Karpas-422 (cell line): ENCODE results near the gene RPL36. TPM values are rescaled to one million over a fixed set of nuclear protein-coding genes. Genes with fewer than 3 reads are reported as not detected.

Experiments used
- DNase-seq: peaks from one replicate; pipeline ENCODE4 v3.0.0-alpha.2; 2015
- H2AFZ ChIP-seq: fragments of 200-600 bp; sonication (generic); 2 replicates; pipeline ENCODE4 v1.6.1; 2014; ENCODE audit warnings: antibody characterized with exemption, low read length, mixed read lengths
- H3K27ac ChIP-seq: fragments of 200-600 bp; sonication (generic); 2 replicates; pipeline ENCODE4 v1.5.1; 2014; ENCODE audit warnings: mild to moderate bottlenecking, low read length, moderate library complexity
- H3K27me3 ChIP-seq: fragments of 200-600 bp; sonication (generic); 2 replicates; pipeline ENCODE4 v1.6.1; 2014; ENCODE audit warnings: low read length, mixed read lengths
- H3K36me3 ChIP-seq: fragments of 200-600 bp; sonication (generic); 2 replicates; pipeline ENCODE4 v1.6.1; 2014; ENCODE audit warnings: low read length, mixed read lengths; ENCODE audit not compliant: insufficient read depth
- H3K4me1 ChIP-seq: fragments of 200-600 bp; sonication (generic); 2 replicates; pipeline ENCODE4 v1.6.1; 2014; ENCODE audit warnings: mild to moderate bottlenecking, low read length, mixed read lengths
- H3K4me2 ChIP-seq: fragments of 200-600 bp; sonication (generic); 2 replicates; pipeline ENCODE4 v1.6.1; 2014; ENCODE audit warnings: low read length, low read depth, mild to moderate bottlenecking; ENCODE audit not compliant: poor library complexity, severe bottlenecking
- H3K4me3 ChIP-seq: fragments of 200-600 bp; sonication (generic); 2 replicates; pipeline ENCODE4 v1.5.1; 2014; ENCODE audit warnings: mild to moderate bottlenecking, antibody characterized with exemption, low read length, mixed read lengths
- H3K79me2 ChIP-seq: fragments of 200-600 bp; sonication (generic); 2 replicates; pipeline ENCODE4 v1.6.1; 2014; ENCODE audit warnings: mild to moderate bottlenecking, low read length, mixed read lengths
- H3K9ac ChIP-seq: fragments of 200-600 bp; sonication (generic); 2 replicates; pipeline ENCODE4 v1.6.0; 2014; ENCODE audit warnings: low read length
- H3K9me2 ChIP-seq: fragments of 200-600 bp; sonication (generic), shearing (Covaris generic); replicated peaks from 2 replicates; pipeline ENCODE4 v1.6.0; 2014; ENCODE audit warnings: mild to moderate bottlenecking, low read length, moderate library complexity; ENCODE audit not compliant: insufficient read depth
- H3K9me3 ChIP-seq: fragments of 300-700, 200-600 bp; sonication (generic); 2 replicates; pipeline ENCODE4 v1.6.1; 2014; ENCODE audit warnings: low read length, mixed read lengths
- H4K20me1 ChIP-seq: fragments of 200-600 bp; sonication (generic); 2 replicates; pipeline ENCODE4 v1.6.1; 2014; ENCODE audit warnings: mild to moderate bottlenecking, antibody characterized with exemption, low read length, low read depth; ENCODE audit not compliant: insufficient read depth
- total RNA-seq: library from RNA; depleted of rRNA; stranded (reverse); fragments of >200 nt; shearing (Covaris generic); gene quantifications from 2 replicates; pipeline ENCODE4 v1.2.3, GENCODE V29; 2014; ENCODE audit warnings: low replicate concordance

Gene RPL36
- total RNA-seq, 1 experiment from 2014 or later = 3,189 TPM

DNA sequence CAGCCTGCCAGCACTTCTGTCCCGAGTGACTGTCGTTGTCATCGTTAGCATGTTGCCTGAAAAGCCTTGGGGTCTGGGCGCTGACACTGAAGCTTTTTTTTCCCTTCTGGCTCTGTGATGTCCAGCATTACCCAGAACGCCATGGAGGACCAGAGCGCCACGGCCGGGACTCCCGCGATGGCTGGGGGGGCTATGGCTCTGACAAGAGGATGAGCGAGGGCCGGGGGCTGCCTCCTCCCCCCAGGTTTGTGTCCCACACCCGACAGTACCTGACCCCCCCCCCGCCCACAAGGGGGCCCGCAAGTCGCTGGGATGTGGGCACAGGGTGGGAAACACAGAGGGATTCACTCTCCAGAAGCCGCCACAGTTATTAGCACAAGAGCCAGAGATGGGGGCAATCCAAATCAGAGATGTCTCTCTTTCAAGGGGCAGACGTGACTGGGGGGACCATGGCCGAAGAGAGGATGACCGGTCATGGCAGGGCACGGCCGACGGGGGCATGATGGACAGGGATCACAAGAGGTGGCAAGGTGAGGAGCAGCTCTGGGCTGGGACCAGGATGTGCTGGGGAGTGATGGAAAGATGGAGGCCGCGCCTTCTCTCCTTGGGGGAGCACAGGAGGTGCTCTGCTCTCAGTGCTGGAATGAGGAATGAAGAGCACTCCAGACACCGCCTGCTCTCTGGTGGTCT is 23.0 kb upstream of the RPL36 start:
- no peak overlapping the region for H3K9ac ChIP-seq
- H3K4me3 ChIP-seq = no peak overlapping the region
- H3K27ac ChIP-seq = no peak overlapping the region
- H3K9me3 ChIP-seq = no peaks in the 10 kb centered on the region
- no peaks in the 10 kb centered on the region for H3K27me3 ChIP-seq
- H3K79me2 ChIP-seq = peaks cover 7% of the 10 kb centered on the region; the same call in 1 of the 2 replicates
- DNase-seq = no peak
- H4K20me1 ChIP-seq = peaks cover 10% of the 10 kb centered on the region; the same call in 1 of the 2 replicates
- no peaks in the 10 kb centered on the region for H3K4me1 ChIP-seq
- no peak overlapping the region for H3K4me2 ChIP-seq
- no peaks in the 10 kb centered on the region for H3K9me2 ChIP-seq
- peaks cover 59% of the 10 kb centered on the region for H3K36me3 ChIP-seq
- H2AFZ ChIP-seq = no peak overlapping the region

DNA sequence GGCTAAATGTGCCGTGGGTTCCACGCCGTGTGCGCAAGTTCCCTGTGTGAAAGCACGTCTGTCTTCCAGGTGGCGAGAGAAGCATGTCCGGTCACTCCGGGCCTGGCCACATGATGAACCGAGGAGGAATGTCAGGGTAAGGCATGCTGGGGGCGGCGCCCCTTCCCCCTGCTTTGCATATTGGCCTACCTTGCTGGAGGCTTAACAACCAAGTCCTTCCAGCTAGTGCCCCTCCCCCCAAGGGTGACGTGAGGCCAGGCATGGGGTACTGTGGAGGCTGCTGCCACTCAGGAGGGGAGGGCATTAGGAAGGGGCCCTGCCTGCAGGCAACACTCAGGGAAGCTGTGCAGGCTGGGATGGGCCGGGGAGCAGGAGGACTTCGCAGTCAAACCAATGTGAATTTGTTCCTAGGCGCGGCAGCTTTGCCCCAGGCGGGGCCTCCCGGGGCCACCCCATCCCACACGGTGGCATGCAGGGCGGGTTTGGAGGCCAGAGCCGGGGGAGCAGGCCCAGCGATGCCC is 22.3 kb upstream of the RPL36 start:
- Histone ChIP-seq H3K36me3 (peaks cover 59% of the 10 kb centered on the region), H3K27ac (no peak overlapping the region), H3K9me2 (no peaks in the 10 kb centered on the region), H3K9ac (no peak overlapping the region), H3K4me2 (no peak overlapping the region), H3K4me1 (no peaks in the 10 kb centered on the region), H3K27me3 (no peaks in the 10 kb centered on the region), H3K9me3 (no peaks in the 10 kb centered on the region), H3K4me3 (no peak overlapping the region), H3K79me2 (peaks cover 7% of the 10 kb centered on the region; the same call in 1 of the 2 replicates), H4K20me1 (peaks cover 10% of the 10 kb centered on the region; the same call in 1 of the 2 replicates), H2AFZ (no peak overlapping the region)
- DNase-seq = no peak

DNA sequence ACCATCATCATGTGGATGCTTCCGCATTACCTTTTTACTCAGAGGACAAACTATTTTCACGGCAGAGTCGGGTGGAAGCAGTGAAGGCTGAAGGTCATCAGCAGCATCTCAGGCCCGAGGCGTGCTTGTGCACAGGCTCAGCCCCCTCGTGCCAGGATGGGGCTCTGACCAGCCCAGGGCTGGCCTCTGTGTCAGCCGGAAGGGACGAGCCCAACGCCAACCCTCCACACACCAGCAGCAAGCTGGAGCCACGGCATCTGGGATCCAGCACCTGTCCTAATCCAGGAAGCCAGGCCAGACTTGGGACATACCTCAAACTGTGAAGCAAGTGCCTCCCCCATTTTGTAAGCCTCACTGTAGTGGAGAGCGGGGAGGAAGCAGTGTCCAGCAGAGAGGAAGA is 20.9 kb upstream of the RPL36 start:
- Histone ChIP-seq H3K9me3 (no peaks in the 10 kb centered on the region), H2AFZ (no peak overlapping the region), H3K36me3 (peaks cover 50% of the 10 kb centered on the region), H3K4me1 (no peaks in the 10 kb centered on the region), H3K9me2 (no peaks in the 10 kb centered on the region), H3K4me3 (no peak overlapping the region), H3K9ac (no peak overlapping the region), H3K79me2 (0 out of 2 replicates have a peak, but pooled peaks cover 4% of the 10 kb centered on the region), H3K27ac (no peak overlapping the region), H3K27me3 (no peaks in the 10 kb centered on the region), H4K20me1 (peaks cover 4% of the 10 kb centered on the region; the same call in 1 of the 2 replicates), H3K4me2 (no peak overlapping the region)
- DNase-seq = no peak

DNA sequence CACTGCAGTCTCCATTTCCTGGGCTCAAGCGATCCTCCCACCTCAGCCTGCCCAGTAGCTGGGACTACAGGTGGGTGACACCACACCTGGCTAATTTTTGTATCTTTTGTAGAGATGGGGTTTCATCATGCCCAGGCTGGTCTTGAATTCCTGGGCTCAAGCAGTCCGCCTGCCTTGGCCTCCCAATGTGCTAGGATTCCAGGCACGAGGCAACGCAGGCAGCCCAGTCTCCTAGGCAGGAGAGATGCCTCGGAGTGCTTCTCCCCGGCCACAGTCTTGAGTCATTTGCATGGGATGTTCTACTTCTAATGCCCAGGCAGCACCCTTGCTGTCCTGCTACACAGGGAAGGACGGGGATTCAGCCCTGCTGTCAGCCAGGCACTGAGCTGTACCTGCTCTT is 18.5 kb upstream of the RPL36 start:
- Histone ChIP-seq H3K9ac (no peak overlapping the region), H3K4me2 (no peak overlapping the region), H3K79me2 (0 out of 2 replicates have a peak, but pooled peaks cover 4% of the 10 kb centered on the region), H3K27ac (no peak overlapping the region), H3K27me3 (no peaks in the 10 kb centered on the region), H3K9me3 (no peaks in the 10 kb centered on the region), H2AFZ (no peak overlapping the region), H3K36me3 (peaks cover 29% of the 10 kb centered on the region), H3K9me2 (no peaks in the 10 kb centered on the region), H4K20me1 (peaks cover 4% of the 10 kb centered on the region; the same call in 1 of the 2 replicates), H3K4me3 (no peak overlapping the region), H3K4me1 (no peaks in the 10 kb centered on the region)
- no peak for DNase-seq

DNA sequence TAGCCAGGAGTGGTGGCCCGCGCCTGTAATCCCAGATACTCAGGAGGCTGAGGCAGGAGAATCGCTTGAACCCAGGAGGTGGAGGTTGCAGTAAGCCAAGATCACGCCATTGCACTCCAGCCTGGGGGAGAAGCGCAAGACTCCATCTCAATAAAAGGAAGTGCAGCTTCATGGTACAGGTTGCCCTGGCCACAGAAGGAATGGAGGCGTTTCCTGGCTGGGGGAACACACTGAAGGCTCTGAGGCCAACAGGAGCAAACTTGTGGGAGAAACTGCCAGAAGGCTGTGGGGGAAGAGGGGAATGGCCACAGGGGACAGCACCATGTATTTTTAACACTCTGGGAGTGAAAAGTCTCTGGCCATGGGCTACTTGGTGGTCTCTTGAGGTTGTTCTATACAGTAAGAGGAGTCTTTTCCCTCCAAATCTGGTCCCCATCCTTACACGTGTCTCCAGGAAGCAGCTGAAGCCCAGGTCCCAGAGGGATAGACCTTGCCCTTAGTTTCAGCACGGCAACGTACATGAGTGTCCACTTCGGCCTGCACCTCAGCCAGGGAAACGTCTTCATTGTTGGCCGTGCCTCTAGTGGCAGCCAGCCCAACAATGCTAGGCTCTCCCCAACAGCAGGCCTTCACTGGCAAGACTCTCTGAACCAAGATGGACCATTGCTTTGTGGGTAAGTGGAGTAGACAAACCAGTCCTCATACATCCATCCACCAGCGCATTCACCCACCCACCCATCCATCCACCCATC is 17.2 kb upstream of the RPL36 start:
- H3K4me3 ChIP-seq = no peak overlapping the region
- no peaks in the 10 kb centered on the region for H3K9me3 ChIP-seq
- no peaks in the 10 kb centered on the region for H3K27me3 ChIP-seq
- peaks cover 18% of the 10 kb centered on the region for H3K36me3 ChIP-seq
- H3K4me1 ChIP-seq = no peaks in the 10 kb centered on the region
- H3K9me2 ChIP-seq = no peaks in the 10 kb centered on the region
- no peaks in the 10 kb centered on the region for H4K20me1 ChIP-seq
- DNase-seq = no peak
- no peak overlapping the region for H3K4me2 ChIP-seq
- H3K9ac ChIP-seq = no peak overlapping the region
- H3K79me2 ChIP-seq = no peaks in the 10 kb centered on the region
- no peak overlapping the region for H2AFZ ChIP-seq
- H3K27ac ChIP-seq = no peak overlapping the region

DNA sequence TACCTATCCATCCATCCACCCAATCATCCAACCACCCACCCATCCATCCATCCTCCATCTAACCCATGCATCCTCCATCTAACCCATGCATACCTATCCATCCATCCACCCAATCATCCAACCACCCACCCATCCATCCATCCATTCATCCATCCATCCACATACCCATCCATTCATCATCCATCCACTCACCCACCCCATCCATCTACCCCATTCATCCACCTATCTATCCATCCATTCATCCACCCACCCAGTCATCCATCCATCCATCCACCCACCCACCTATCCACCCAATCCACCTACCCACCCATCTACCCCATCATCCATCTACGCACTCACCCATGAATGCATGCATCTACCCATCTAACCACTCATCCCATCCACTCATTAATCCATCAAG is 16.3 kb upstream of the RPL36 start:
- Histone ChIP-seq H3K4me2 (no peak overlapping the region), H3K36me3 (peaks cover 17% of the 10 kb centered on the region), H3K27me3 (no peaks in the 10 kb centered on the region)

DNA sequence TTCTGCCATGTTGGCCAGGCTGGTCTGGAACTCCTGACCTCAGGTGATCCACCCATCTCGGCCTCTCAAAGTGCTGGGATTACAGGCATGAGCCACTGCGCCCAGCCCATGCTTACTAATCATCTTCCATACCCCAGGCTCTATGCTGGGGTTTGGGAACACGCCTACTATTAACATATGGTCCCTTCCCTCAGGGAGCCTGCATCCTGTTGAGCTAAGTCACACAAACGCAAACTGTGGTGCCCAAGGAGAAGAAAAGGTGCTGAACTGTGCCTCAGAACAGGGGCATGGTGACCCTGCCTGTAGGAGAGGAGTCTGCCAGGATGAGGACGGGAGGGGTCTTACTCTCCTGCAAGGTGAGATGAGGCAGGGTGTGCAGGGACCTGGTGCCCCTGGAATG is 15.4 kb upstream of the RPL36 start:
- no peak overlapping the region for H3K9ac ChIP-seq
- H3K9me2 ChIP-seq = no peaks in the 10 kb centered on the region

More for the DNA sequence above, 16.3 kb upstream of the RPL36 start:
- Histone ChIP-seq H3K9me2 (no peaks in the 10 kb centered on the region), H3K9me3 (no peaks in the 10 kb centered on the region), H2AFZ (no peak overlapping the region), H4K20me1 (no peaks in the 10 kb centered on the region), H3K9ac (no peak overlapping the region), H3K4me1 (no peaks in the 10 kb centered on the region), H3K79me2 (no peaks in the 10 kb centered on the region), H3K4me3 (no peak overlapping the region), H3K27ac (no peak overlapping the region)
- no peak for DNase-seq

DNA sequence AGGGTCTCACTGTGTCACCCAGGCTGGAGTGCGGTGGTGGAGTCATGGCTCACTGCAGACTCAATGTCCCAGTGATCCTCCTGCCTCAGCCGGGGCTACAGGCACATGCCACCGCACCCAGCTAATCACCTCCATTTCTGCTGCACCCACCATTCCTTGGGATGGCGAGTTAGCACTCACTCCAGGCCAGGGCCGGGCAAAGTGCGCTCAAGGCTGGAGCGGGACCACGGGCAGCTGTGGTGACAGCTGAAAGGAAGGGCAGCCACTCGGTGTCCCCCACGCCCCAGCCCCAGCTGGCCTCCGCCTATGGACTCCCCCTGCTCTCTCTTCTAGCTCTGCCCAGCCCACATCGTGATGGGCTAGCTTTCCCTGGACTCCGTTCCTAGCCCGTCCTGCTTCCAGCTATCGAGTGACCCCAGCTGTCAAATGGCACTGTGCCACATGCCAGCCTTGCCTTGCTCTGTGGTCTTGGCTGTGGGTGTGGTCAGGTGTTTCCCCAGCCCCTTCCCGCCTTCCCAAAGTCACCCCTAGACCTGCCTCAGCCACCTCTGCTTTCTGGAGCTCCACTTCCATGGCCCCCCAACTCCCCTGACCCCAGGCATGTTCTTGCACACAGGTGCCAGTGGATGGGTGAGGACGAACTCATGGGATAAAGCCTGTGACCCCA is 13.9 kb upstream of the RPL36 start:
- H3K4me2 ChIP-seq = no peak overlapping the region
- no peak overlapping the region for H3K4me3 ChIP-seq
- H3K79me2 ChIP-seq = no peaks in the 10 kb centered on the region
- DNase-seq = no peak
- H3K9me3 ChIP-seq = no peaks in the 10 kb centered on the region
- no peak overlapping the region for H2AFZ ChIP-seq
- peaks cover 13% of the 10 kb centered on the region for H3K4me1 ChIP-seq
- H3K27me3 ChIP-seq = no peaks in the 10 kb centered on the region
- H3K27ac ChIP-seq = no peak overlapping the region
- H3K9ac ChIP-seq = no peak overlapping the region
- H3K36me3 ChIP-seq = peaks cover 6% of the 10 kb centered on the region; the same call in 1 of the 2 replicates
- H3K9me2 ChIP-seq = no peaks in the 10 kb centered on the region
- H4K20me1 ChIP-seq = no peaks in the 10 kb centered on the region

More for the DNA sequence above, 15.4 kb upstream of the RPL36 start:
- H4K20me1 ChIP-seq = no peaks in the 10 kb centered on the region
- no peak for DNase-seq
- no peak overlapping the region for H2AFZ ChIP-seq
- peaks cover 7% of the 10 kb centered on the region; the same call in 1 of the 2 replicates for H3K36me3 ChIP-seq
- H3K79me2 ChIP-seq = no peaks in the 10 kb centered on the region
- H3K27me3 ChIP-seq = no peaks in the 10 kb centered on the region
- no peak overlapping the region for H3K27ac ChIP-seq
- no peak overlapping the region for H3K4me2 ChIP-seq
- no peak overlapping the region for H3K4me3 ChIP-seq
- H3K4me1 ChIP-seq = peaks cover 6% of the 10 kb centered on the region
- H3K9me3 ChIP-seq = no peaks in the 10 kb centered on the region
